ENCODE results near the gene UQCRFS1.
"Not testable (repeated sequence)": the region's sequence is repeated elsewhere in the genome, so short reads cannot be mapped to it uniquely, and the experiment has no call there.

UQCRFS1 gene

GRCh38 chr19:29212648-29213573 is at the start of gene UQCRFS1:
Gene UQCRFS1, minus strand, starts transcription at chr19:29213151. Its CDS starts 33 bp downstream, at chr19:29213118.
- DNase-seq (ENCODE audit: low read depth in 2 of 2), result peak; percentile 92 to 95

GRCh38 chr19:29262085-29262484 is 49.1 kb upstream of the UQCRFS1 start:
- no peak for DNase-seq (ENCODE audit: low read depth in 2 of 2)

GRCh38 chr19:29260477-29261317 is 47.7 kb upstream of the UQCRFS1 start:
- DNase-seq (ENCODE audit: low read depth in 2 of 2), result peak; percentile 3 to 4

DNA sequence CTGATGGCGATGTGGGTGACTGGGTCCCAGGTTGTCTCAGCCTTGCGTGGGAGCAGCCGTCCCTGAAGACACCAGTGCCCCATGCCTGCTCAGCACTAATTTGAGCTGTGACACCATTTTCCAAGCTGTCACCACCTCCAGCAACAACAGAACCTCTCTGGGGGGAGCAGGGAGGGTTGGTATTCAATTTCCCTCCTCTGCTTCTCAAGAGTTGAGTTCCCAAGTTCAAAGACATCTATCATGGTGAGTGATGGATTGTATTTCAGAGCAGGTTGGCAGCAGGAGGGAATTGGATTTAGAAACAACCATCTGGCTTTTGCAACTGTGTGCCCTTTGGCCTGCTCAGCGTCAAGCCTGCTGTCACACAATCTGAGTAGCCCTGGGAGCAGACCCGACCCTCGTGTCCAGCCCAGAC is 46.9 kb upstream of the UQCRFS1 start:
- no peak for DNase-seq (ENCODE audit: low read depth in 2 of 2)

- DNase-seq (ENCODE audit: low read depth in 2 of 2), result no peak
Measured at GRCh38 chr19:29259153-29259552, 46.2 kb upstream of the UQCRFS1 start.

DNA sequence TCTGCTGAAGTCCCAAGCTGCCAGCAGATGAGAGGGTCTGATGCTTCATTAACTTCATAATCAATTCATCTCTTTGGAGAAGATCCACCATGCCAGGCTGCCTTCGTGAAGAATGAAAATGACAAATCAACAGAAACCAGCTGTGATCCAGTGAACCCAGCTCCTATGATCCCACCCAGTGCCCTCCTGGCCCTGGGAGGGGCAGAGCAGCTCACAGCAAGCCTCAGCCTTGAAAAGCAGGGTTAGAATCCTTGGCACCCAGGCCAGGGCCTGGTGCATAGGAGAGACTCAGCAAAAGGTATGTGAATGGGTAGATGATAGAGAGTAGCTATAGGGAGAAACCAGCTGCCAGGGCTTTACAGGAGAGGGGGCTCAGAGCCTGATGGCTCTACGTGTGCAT is 43.6 kb upstream of the UQCRFS1 start:
- DNase-seq (ENCODE audit: low read depth in 2 of 2), result no peak

- DNase-seq (ENCODE audit: low read depth in 2 of 2), result no peak
Measured at GRCh38 chr19:29255912-29256311, 43.0 kb upstream of the UQCRFS1 start.

GRCh38 chr19:29255006-29255405 is 42.1 kb upstream of the UQCRFS1 start:
- DNase-seq (ENCODE audit: low read depth in 2 of 2), result no peak

- not testable (repeated sequence) for DNase-seq (ENCODE audit: low read depth in 2 of 2)
Measured at GRCh38 chr19:29249798-29250197, 36.8 kb upstream of the UQCRFS1 start.

GRCh38 chr19:29248332-29248844 is 35.4 kb upstream of the UQCRFS1 start:
- DNase-seq (ENCODE audit: low read depth in 2 of 2), result no peak

GRCh38 chr19:29247872-29248271 is 34.9 kb upstream of the UQCRFS1 start:
- no peak for DNase-seq (ENCODE audit: low read depth in 2 of 2)

- DNase-seq (ENCODE audit: low read depth in 2 of 2), result no peak
Measured at GRCh38 chr19:29247471-29247870, 34.5 kb upstream of the UQCRFS1 start.

DNA sequence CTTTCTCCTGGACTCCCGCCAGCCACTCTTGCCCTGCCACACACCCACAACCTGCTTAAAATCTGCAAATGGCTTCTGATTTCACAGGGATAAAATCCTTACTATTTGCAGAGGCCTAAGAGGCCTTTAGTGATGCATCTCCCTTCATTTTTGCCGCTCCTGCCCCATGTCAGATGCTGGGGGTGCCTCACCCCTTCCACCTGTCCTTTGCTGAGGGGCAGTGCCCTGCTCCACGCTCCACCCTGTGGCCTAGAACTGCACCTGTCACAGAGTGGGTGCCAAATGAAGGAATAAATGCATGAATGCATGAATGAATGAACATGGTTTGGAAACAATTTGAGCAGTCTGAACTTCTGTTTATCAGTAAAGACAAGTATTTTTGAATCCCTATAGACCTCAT is 34.1 kb upstream of the UQCRFS1 start:
- no peak for DNase-seq (ENCODE audit: low read depth in 2 of 2)

DNA sequence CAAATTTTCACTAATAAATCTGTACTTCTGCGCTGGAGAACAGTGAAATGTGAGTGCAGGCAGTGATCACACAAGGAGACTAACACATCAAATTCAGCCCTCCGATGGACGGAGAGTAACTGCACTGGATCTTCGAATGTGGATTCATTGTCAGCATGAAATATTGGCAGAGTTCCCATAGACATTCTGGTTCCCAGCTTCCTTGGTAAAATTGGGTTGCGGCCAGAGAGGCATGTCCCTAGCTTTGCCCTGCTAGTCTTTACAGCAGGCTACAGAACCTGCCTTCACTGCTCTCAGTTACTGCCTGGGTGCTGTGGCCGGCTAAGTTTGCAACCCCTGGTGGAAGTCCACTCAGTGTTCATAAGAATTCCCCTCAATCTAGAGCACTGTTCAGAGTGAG is 32.3 kb upstream of the UQCRFS1 start:
- DNase-seq (ENCODE audit: low read depth in 2 of 2), result no peak

- DNase-seq (ENCODE audit: low read depth in 2 of 2), result no peak
Measured at GRCh38 chr19:29241324-29241723, 28.4 kb upstream of the UQCRFS1 start.

DNA sequence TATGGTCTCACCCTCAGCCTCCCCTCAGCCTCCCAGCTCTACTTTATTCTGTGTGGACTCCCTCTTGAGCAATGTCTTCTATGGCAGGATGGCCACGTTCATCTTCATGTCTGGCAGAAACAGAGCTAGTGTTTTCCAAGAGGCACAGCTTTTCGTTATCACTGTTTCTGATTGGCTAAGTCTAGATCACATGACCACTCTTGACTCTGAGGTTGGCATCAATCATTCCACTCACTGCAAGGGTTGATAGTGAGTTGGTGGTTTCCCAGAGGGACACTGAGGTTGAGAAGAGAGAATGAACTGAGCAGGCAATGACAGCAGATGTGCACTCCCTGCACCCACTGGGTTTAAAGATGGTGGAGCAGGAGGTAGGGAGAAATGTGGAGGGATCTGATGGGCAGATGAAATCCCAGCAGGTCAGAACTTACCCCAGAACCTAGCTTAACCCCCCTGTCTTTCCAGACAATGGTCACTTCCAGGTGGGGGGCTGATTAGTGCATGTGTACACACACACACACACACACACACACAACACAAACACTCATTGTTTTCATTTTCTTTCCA is 26.3 kb upstream of the UQCRFS1 start:
- DNase-seq (ENCODE audit: low read depth in 2 of 2), result no peak

DNA sequence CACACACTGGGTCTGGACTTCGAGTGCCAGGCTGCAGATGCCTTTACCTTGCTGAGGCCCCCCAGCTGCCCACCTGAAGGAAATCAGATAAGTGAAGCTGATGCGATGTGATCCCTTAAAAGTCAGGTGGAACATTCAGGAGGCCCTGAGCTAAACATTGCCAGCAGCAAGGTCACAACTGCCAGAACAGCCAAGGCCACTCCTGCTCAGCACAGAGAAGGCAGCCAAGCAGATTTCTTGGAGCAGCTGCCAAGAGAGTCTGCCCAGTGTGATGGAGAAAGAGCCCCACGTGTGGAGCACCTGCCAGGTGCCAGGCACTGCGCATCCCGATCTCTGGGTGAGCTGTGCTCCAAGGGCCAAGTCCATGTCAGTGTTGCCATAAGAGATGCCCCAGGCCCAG is 20.6 kb upstream of the UQCRFS1 start:
- no peak for DNase-seq (ENCODE audit: low read depth in 2 of 2)

DNA sequence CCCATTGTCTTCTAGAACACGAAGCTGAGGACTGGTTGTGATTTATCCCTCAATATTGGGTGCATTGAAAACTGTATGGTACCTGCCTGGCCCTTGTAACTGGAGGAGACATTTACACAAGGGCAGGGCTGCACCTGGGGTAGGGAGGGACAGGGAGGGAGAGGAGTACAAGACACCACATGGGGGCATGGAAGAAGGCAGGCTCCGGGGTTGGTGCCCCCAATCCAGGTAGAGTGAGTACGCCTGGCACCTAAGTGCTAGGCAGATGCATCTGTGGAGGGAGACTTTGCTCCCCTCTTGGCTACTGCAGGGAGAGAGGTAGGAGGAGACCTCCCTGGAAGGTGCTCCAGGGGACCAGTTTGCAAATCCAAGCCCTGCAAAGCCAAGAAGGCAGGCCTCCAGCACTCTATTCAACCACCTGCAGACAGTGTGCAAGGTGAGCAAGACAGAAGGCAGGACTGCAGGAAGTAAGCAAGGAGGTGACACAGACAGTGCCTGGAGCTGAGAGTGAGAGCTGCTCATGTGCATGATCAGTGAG is 19.4 kb upstream of the UQCRFS1 start:
- DNase-seq (ENCODE audit: low read depth in 2 of 2), result no peak

GRCh38 chr19:29231306-29231705 is 18.4 kb upstream of the UQCRFS1 start:
- DNase-seq (ENCODE audit: low read depth in 2 of 2), result not testable (repeated sequence)

DNA sequence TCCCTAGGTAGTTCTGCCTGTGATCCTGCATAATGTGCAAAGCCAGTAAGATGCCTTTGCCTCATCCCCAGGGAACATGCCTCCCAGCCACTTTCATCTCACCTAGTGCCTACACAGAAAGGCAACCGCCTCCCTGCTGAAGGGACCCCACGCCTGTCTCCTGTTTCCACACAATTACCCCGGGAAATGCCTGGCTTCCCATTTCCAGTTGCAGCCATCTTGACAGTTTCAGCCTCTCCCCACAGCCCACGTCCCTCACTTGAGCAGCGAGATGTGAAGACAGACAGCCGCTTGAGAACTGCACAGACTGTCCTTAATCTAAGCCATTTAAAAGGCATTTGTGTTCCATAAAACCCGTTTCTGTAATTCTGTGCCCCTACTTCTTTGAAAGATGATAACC is 4.7 kb upstream of the UQCRFS1 start:
- no peak for DNase-seq (ENCODE audit: low read depth in 2 of 2)

GRCh38 chr19:29216021-29216420 is 3.1 kb upstream of the UQCRFS1 start:
- no peak for DNase-seq (ENCODE audit: low read depth in 2 of 2)

DNA sequence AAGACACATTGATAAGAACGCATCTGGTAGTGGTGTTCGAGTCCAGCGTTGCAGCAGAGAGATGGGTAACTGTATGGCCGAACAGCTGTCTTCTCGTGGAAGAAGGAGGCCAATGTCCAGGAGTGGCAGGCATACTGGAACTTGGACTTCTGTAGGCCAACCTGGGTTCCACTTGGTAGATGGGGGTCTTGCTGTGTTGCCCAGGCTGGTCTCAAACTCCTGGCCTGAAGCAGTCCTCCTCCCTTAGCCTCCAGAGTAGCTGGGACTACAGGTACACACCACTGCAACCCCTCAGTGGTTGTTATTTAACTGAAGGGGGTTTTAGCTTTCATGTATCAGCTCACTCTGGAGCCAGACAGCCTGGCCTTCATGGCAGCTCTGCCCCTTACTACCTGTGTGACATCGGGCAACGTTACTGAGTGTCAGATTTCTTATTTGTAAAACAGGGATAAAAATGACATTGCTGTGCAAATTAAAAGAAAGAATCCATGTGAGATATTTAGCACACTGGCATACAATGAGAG is 2.4 kb upstream of the UQCRFS1 start:
- no peak for DNase-seq (ENCODE audit: low read depth in 2 of 2)

Data from stimulated activated CD4-positive, alpha-beta T cell treated with anti-CD3 and anti-CD28 coated beads, Interleukin-15, amount 100 ng/mL, for 48 hours (primary cell).